Measurements from ENCODE around the gene FIGNL1. TPM values are rescaled to one million over a fixed set of nuclear protein-coding genes. Genes with fewer than 3 reads are reported as not detected.
"Not testable (repeated sequence)": the region's sequence is repeated elsewhere in the genome, so short reads cannot be mapped to it uniquely, and the experiment has no call there.

Gene FIGNL1
- total and polyA plus RNA-seq, 12 donors, result 4.0 to 14.7 (median 7.8) TPM

DNA sequence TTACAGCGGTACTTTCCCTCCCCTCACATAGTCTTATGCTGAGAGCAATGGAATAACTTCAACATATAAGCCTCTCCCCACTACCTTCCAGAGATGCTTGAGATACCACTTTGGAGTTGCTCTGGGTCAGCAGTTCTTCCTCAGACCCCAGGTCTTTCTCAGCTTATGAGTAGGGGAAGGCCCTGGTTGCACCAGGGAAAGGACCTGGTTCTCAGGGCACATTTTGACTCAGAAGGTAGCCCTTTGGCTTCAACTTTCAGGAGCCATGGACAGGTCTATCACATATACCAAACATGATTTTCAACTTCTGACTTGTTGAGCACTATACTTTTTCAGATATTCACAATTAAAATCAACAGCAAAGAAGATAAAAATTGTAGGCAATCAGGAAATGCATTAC lies 11.5 kb upstream of the FIGNL1 start:
- intact Hi-C loops (cut with DNase I), result loop anchor here in 1 of 2 donors (5.0 to 10.0 kb wide), 2 partner anchors 613 to 686 kb away; no protein-coding TSS in a partner anchor
- Histone ChIP-seq H3K4me3 (no peak overlapping the region), H3K27me3 (no peaks in the 10 kb centered on the region), H3K4me1 (replicated peaks in 1 of 2) (no peaks in the 10 kb centered on the region), H3K9me3 (replicated peaks in 1 of 3) (no peaks in the 10 kb centered on the region), H3K27ac (no peak overlapping the region), H3K36me3 (replicated peaks in 1 of 2) (no peaks in the 10 kb centered on the region)
- TF ChIP-seq, protein P1, sequence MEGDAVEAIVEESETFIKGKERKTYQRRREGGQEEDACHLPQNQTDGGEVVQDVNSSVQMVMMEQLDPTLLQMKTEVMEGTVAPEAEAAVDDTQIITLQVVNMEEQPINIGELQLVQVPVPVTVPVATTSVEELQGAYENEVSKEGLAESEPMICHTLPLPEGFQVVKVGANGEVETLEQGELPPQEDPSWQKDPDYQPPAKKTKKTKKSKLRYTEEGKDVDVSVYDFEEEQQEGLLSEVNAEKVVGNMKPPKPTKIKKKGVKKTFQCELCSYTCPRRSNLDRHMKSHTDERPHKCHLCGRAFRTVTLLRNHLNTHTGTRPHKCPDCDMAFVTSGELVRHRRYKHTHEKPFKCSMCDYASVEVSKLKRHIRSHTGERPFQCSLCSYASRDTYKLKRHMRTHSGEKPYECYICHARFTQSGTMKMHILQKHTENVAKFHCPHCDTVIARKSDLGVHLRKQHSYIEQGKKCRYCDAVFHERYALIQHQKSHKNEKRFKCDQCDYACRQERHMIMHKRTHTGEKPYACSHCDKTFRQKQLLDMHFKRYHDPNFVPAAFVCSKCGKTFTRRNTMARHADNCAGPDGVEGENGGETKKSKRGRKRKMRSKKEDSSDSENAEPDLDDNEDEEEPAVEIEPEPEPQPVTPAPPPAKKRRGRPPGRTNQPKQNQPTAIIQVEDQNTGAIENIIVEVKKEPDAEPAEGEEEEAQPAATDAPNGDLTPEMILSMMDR (IDR thresholded peaks at IDR 0.05), result no peak
- no peak for TF ChIP-seq POLR2A (IDR thresholded peaks at IDR 0.05)
- DNase-seq, result no peak
- WGBS, 4 donors, result 94 to 100% (median 96%) methylated on average over 1 of the region's 1 CpG

DNA sequence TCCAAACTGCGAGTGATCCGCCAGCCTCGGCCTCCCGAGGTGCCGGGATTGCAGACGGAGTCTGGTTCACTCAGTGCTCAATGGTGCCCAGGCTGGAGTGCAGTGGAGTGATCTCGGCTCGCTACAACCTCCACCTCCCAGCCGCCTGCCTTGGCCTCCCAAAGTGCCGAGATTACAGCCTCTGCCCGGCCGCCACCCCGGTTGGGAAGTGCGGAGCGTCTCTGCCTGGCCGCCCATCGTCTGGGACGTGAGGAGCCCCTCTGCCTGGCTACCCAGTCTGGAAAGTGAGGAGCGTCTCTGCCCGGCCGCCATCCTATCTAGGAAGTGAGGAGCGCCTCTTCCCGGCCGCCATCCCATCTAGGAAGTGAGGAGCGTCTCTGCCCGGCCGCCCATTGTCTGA lies 9.0 kb upstream of the FIGNL1 start:
- H3K4me3 ChIP-seq; H3K27me3 ChIP-seq; H3K36me3 ChIP-seq (replicated peaks in 1 of 2); H3K4me1 ChIP-seq (replicated peaks in 1 of 2); intact Hi-C loops (cut with DNase I); H3K9me3 ChIP-seq (replicated peaks in 1 of 3); DNase-seq; H3K27ac ChIP-seq: not testable (repeated sequence)
- WGBS, 4 donors, result 94 to 97% (median 97%) methylated on average over 11 to 24 of the region's 27 CpGs; no CpG with 5 or more reads in 1 of the 4 donors

DNA sequence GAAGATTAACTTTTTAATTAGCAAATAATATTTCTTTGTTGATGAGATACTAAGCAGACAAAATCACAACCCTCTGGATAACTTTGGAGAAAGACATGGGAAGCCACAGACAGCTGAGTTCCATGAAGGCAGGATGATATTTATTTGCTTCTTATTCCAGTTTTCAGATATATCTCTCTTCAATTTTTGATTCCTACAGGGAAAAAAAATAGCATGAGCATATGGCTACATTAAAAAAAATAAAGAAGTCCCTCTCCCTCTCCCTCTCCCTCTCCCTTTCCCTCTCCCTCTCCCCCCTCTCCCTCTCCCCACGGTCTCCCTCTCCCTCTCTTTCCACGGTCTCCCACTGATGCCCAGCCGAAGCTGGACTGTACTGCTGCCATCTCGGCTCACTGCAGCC lies 8.5 kb upstream of the FIGNL1 start:
- H3K4me1 ChIP-seq (replicated peaks in 1 of 2); H3K27ac ChIP-seq; H3K4me3 ChIP-seq; H3K9me3 ChIP-seq (replicated peaks in 1 of 3); intact Hi-C loops (cut with DNase I); H3K36me3 ChIP-seq (replicated peaks in 1 of 2); DNase-seq; H3K27me3 ChIP-seq: not testable (repeated sequence)
- 84 to 100% (median 93%) methylated on average over 1 to 4 of the region's 4 CpGs for WGBS, 4 donors

DNA sequence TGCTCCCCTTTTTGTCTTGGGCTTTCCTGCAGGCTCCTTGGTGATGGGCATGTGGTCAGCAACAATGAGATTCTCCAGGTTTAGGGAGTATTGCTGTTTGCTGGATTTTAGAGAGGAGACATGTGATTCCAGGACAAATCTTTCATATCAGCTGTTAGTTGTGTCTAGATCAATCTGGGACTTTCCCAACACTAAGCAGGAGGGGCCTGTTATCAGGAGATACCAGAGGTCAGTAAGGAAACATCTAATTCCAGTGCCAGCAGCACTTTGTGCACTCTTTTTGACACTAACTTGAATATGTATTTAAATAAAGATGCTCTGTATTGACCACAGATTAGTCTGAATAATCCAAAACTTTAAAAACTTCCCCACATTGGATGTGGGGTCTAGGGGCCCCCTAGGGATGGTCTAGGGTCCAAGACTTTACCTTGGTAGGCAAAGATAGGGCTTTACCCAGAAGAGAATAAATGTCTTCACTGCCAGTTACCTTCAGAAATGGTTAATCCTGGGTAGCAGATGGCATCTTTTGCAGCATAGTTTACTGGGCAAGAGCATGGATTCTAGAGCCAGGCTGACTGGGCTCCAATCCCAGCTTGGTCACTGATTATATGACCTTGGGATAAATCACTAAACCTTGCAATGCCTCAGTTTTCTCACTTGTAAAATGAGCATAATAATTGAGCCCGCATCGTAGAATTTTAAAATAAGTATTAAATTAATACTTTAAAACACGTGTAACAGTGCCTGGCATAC lies 6.4 kb upstream of the FIGNL1 start:
- H3K4me1 ChIP-seq (replicated peaks in 1 of 2), result no peaks in the 10 kb centered on the region
- no peak for DNase-seq
- H3K36me3 ChIP-seq (replicated peaks in 1 of 2), result no peaks in the 10 kb centered on the region
- no peaks in the 10 kb centered on the region for H3K27me3 ChIP-seq
- no peaks in the 10 kb centered on the region for H3K9me3 ChIP-seq (replicated peaks in 1 of 3)
- WGBS, 4 donors, result 69 to 78% (median 74%) methylated on average over 3 of the region's 3 CpGs
- no peak for TF ChIP-seq POLR2A (IDR thresholded peaks at IDR 0.05)
- TF ChIP-seq, protein P1 (IDR thresholded peaks at IDR 0.05), result no peak
- H3K27ac ChIP-seq, result no peak overlapping the region
- intact Hi-C loops (cut with DNase I), result no loop called here
- H3K4me3 ChIP-seq, result no peak overlapping the region

DNA sequence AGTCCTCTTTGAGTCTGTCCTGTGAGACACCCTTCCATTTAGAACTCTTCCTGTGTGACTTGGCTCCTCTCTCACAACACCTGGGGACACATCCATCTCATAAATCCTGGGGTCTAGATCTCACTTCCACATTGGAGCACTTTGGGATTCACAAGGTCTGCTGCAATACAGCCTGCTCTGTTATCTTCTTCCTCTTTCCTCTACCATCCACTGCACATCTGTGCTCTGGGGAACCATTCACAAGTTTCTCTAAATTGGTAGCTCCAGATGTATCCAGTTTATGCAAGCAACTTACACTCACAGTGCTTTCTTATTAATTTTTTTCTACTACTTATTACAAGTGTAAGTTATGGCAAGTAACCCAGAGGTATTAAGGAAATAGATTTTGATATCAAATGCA lies 5.5 kb upstream of the FIGNL1 start:
- intact Hi-C loops (cut with DNase I), result no loop called here

More for the DNA sequence above, 5.5 kb upstream of the FIGNL1 start:
- Histone ChIP-seq H3K27me3 (no peaks in the 10 kb centered on the region), H3K4me1 (replicated peaks in 1 of 2) (peaks cover 0 to 5% of the 10 kb centered on the region in 2 donors), H3K36me3 (replicated peaks in 1 of 2) (no peaks in the 10 kb centered on the region), H3K27ac (no peak overlapping the region), H3K4me3 (no peak overlapping the region), H3K9me3 (replicated peaks in 1 of 3) (no peaks in the 10 kb centered on the region)
- TF ChIP-seq POLR2A (IDR thresholded peaks at IDR 0.05), result no peak
- TF ChIP-seq, protein P1 (IDR thresholded peaks at IDR 0.05), result no peak
- no peak for DNase-seq

Data from adrenal gland (tissue), 12 donors.